ENCODE results near the gene TMPRSS7. TPM values are rescaled to one million over a fixed set of nuclear protein-coding genes. Genes with fewer than 3 reads are reported as not detected.

TMPRSS7 gene
- total and polyA plus RNA-seq, 2 donors from 2014 or later, result not detected

GRCh38 chr3:112117415-112117814 lies 82.9 kb downstream of the TMPRSS7 start:
- Histone ChIP-seq H3K9me3 (ENCODE audit: control insufficient read depth in 2 of 3, insufficient read depth in 1 of 3, low read length in 3 of 3) (no peaks in the 10 kb centered on the region), H3K27me3 (ENCODE audit: control insufficient read depth, insufficient read depth, low read length) (no peaks in the 10 kb centered on the region), H3K27ac (ENCODE audit: low read depth in 2 of 2, low read length in 2 of 2) (no peak overlapping the region), H3K4me3 (ENCODE audit: low read length in 3 of 3) (no peak overlapping the region), H3K36me3 (ENCODE audit: control insufficient read depth in 2 of 3, insufficient read depth in 3 of 3, low read length in 3 of 3) (peaks cover 0 to 7% (median 4%) of the 10 kb centered on the region in 3 donors), H3K4me1 (ENCODE audit: control insufficient read depth in 2 of 3, insufficient read depth in 2 of 3, low read depth in 1 of 3, low read length in 3 of 3) (peaks cover 0 to 2% (median 0%) of the 10 kb centered on the region in 3 donors), H3K9ac (ENCODE audit: low read length in 3 of 3) (no peak overlapping the region)
- FAIRE-seq, result no peak
- no peak for TF ChIP-seq CTCF (IDR thresholded peaks at IDR 0.05; ENCODE audit: borderline replicate concordance, extremely low read depth, insufficient read depth)
- intact Hi-C loops (cut with DNase I), result no loop called here
- DNase-seq, result no peak

GRCh38 chr3:112117841-112118571 lies 83.5 kb downstream of the TMPRSS7 start:
- H3K4me1 ChIP-seq (ENCODE audit: control insufficient read depth in 2 of 3, insufficient read depth in 2 of 3, low read depth in 1 of 3, low read length in 3 of 3), result peaks cover 0 to 2% (median 0%) of the 10 kb centered on the region in 3 donors
- H3K27me3 ChIP-seq (ENCODE audit: control insufficient read depth, insufficient read depth, low read length), result no peaks in the 10 kb centered on the region
- H3K36me3 ChIP-seq (ENCODE audit: control insufficient read depth in 2 of 3, insufficient read depth in 3 of 3, low read length in 3 of 3), result peaks cover 0 to 6% (median 4%) of the 10 kb centered on the region in 3 donors
- DNase-seq (no peak), FAIRE-seq (no peak)
- no peak overlapping the region for H3K9ac ChIP-seq (ENCODE audit: low read length in 3 of 3)
- no peak for TF ChIP-seq CTCF (IDR thresholded peaks at IDR 0.05; ENCODE audit: borderline replicate concordance, extremely low read depth, insufficient read depth)
- no peaks in the 10 kb centered on the region for H3K9me3 ChIP-seq (ENCODE audit: control insufficient read depth in 2 of 3, insufficient read depth in 1 of 3, low read length in 3 of 3)
- H3K27ac ChIP-seq (ENCODE audit: low read depth in 2 of 2, low read length in 2 of 2), result no peak overlapping the region
- intact Hi-C loops (cut with DNase I), result no loop called here
- H3K4me3 ChIP-seq (ENCODE audit: low read length in 3 of 3), result no peak overlapping the region

GRCh38 chr3:112119962-112120836 lies 85.7 kb downstream of the TMPRSS7 start:
- no peaks in the 10 kb centered on the region for H3K9me3 ChIP-seq (ENCODE audit: control insufficient read depth in 2 of 3, insufficient read depth in 1 of 3, low read length in 3 of 3)
- FAIRE-seq (no peak), DNase-seq (no peak)
- H3K36me3 ChIP-seq (ENCODE audit: control insufficient read depth in 2 of 3, insufficient read depth in 3 of 3, low read length in 3 of 3), result no peaks in the 10 kb centered on the region
- H3K4me1 ChIP-seq (ENCODE audit: control insufficient read depth in 2 of 3, insufficient read depth in 2 of 3, low read depth in 1 of 3, low read length in 3 of 3), result peaks cover 0 to 2% (median 0%) of the 10 kb centered on the region in 3 donors
- H3K27ac ChIP-seq (ENCODE audit: low read depth in 2 of 2, low read length in 2 of 2), result no peak overlapping the region
- H3K27me3 ChIP-seq (ENCODE audit: control insufficient read depth, insufficient read depth, low read length), result no peaks in the 10 kb centered on the region
- intact Hi-C loops (cut with DNase I), result no loop called here
- H3K9ac ChIP-seq (ENCODE audit: low read length in 3 of 3), result no peak overlapping the region
- no peak for TF ChIP-seq CTCF (IDR thresholded peaks at IDR 0.05; ENCODE audit: borderline replicate concordance, extremely low read depth, insufficient read depth)
- H3K4me3 ChIP-seq (ENCODE audit: low read length in 3 of 3), result no peak overlapping the region

All from kidney (tissue), 14 donors.